DOHH2 (cell line): ENCODE data around the gene ACSF3.

ENCODE experiments used
- H3F3A ChIP-seq: fragments of 200-600 bp; sonication (generic), shearing (Covaris generic); 2 replicates; pipeline ENCODE4 v1.6.0; 2016; ENCODE audit warnings: antibody characterized with exemption, mild to moderate bottlenecking; ENCODE audit not compliant: control insufficient read depth, insufficient read depth
- H3K27ac ChIP-seq: fragments of 200-600 bp; sonication (generic); 2 replicates; pipeline ENCODE4 v1.5.1; 2014; ENCODE audit warnings: low read depth, mild to moderate bottlenecking, low read length, moderate library complexity
- H3K27me3 ChIP-seq: fragments of 200-600 bp; sonication (generic); 2 replicates; pipeline ENCODE4 v1.6.1; 2014; ENCODE audit warnings: mild to moderate bottlenecking, low read length, mixed read lengths; ENCODE audit not compliant: control insufficient read depth
- H3K36me3 ChIP-seq: fragments of 200-600 bp; sonication (generic); 2 replicates; pipeline ENCODE4 v1.6.1; 2014; ENCODE audit warnings: mild to moderate bottlenecking, low read length, moderate library complexity, mixed read lengths; ENCODE audit not compliant: control insufficient read depth
- H3K4me1 ChIP-seq: fragments of 200-600 bp; sonication (generic); 2 replicates; pipeline ENCODE4 v1.6.1; 2014; ENCODE audit warnings: mild to moderate bottlenecking, low read length, mixed read lengths; ENCODE audit not compliant: control insufficient read depth
- H3K4me2 ChIP-seq: fragments of 200-600 bp; sonication (generic); 2 replicates; pipeline ENCODE4 v1.6.0; 2014; ENCODE audit warnings: mild to moderate bottlenecking, low read length, moderate library complexity
- H3K4me3 ChIP-seq: fragments of 200-600 bp; sonication (generic); 2 replicates; pipeline ENCODE4 v1.5.1; 2014; ENCODE audit warnings: mild to moderate bottlenecking, low read length, mixed read lengths
- H3K79me2 ChIP-seq: fragments of 200-600 bp; sonication (generic); 2 replicates; pipeline ENCODE4 v1.6.1; 2014; ENCODE audit warnings: mild to moderate bottlenecking, low read length, mixed read lengths; ENCODE audit not compliant: control insufficient read depth
- H3K9me2 ChIP-seq: fragments of 200-600 bp; sonication (generic); replicated peaks from 2 replicates; pipeline ENCODE4 v1.6.1; 2014; ENCODE audit warnings: mild to moderate bottlenecking, low read length, mixed read lengths; ENCODE audit not compliant: control insufficient read depth
- H3K9me3 ChIP-seq: fragments of 200-600 bp; sonication (generic); 2 replicates; pipeline ENCODE4 v1.6.1; 2014; ENCODE audit warnings: antibody characterized with exemption, low read length, mixed read lengths; ENCODE audit not compliant: control insufficient read depth, insufficient read depth
- H4K20me1 ChIP-seq: fragments of 200-600 bp; sonication (generic); 2 replicates; pipeline ENCODE4 v1.6.0; 2014; ENCODE audit warnings: low read depth, mild to moderate bottlenecking, antibody characterized with exemption, low read length, moderate library complexity; ENCODE audit not compliant: control insufficient read depth, insufficient read depth
- CTCF ChIP-seq: fragments of 200-600 bp; sonication (generic); IDR thresholded peaks from one replicate; pipeline ENCODE4 v1.5.1; 2014; ENCODE audit warnings: antibody characterized with exemption, mild to moderate bottlenecking, low read depth, low read length; ENCODE audit not compliant: poor library complexity, severe bottlenecking
- EZH2phosphoT487 ChIP-seq: fragments of 200-600 bp; sonication (generic); IDR thresholded peaks from 2 replicates; pipeline ENCODE4 v1.6.1; 2017; ENCODE audit warnings: borderline replicate concordance, mild to moderate bottlenecking, antibody characterized with exemption, low read length, moderate library complexity, mixed read lengths

Gene ACSF3

GRCh38 chr16:89074803-89075688 is 18.6 kb upstream of the ACSF3 start:
- Histone ChIP-seq H4K20me1 (no peaks in the 10 kb centered on the region), H3K9me3 (peaks cover 40% of the 10 kb centered on the region), H3K9me2 (no peaks in the 10 kb centered on the region), H3F3A (peaks cover 14% of the 10 kb centered on the region), H3K79me2 (no peaks in the 10 kb centered on the region), H3K27ac (no peak overlapping the region), H3K4me2 (no peak overlapping the region), H3K36me3 (no peaks in the 10 kb centered on the region), H3K4me1 (no peaks in the 10 kb centered on the region), H3K4me3 (no peak overlapping the region), H3K27me3 (no peaks in the 10 kb centered on the region)
- TF ChIP-seq CTCF = no peak
- no peak for TF ChIP-seq EZH2phosphoT487

GRCh38 chr16:89076159-89076558 is 17.5 kb upstream of the ACSF3 start:
- Histone ChIP-seq H3K79me2 (no peaks in the 10 kb centered on the region), H3K4me3 (no peak overlapping the region), H3K36me3 (no peaks in the 10 kb centered on the region), H3K4me2 (no peak overlapping the region), H3K4me1 (no peaks in the 10 kb centered on the region), H3K9me2 (no peaks in the 10 kb centered on the region), H3F3A (peaks cover 14% of the 10 kb centered on the region), H3K9me3 (peaks cover 40% of the 10 kb centered on the region), H4K20me1 (no peaks in the 10 kb centered on the region), H3K27me3 (no peaks in the 10 kb centered on the region), H3K27ac (no peak overlapping the region)
- TF ChIP-seq EZH2phosphoT487 (no peak), CTCF (no peak)

- Histone ChIP-seq H3K79me2 (no peaks in the 10 kb centered on the region), H3F3A (peaks cover 14% of the 10 kb centered on the region), H3K36me3 (no peaks in the 10 kb centered on the region), H3K4me2 (no peak overlapping the region), H3K27me3 (no peaks in the 10 kb centered on the region), H3K27ac (no peak overlapping the region), H3K4me3 (no peak overlapping the region), H4K20me1 (no peaks in the 10 kb centered on the region), H3K9me3 (peaks cover 40% of the 10 kb centered on the region), H3K9me2 (no peaks in the 10 kb centered on the region), H3K4me1 (no peaks in the 10 kb centered on the region)
- TF ChIP-seq EZH2phosphoT487 = no peak
- TF ChIP-seq CTCF = no peak
These were observed 16.6 kb upstream of the ACSF3 start for GRCh38 chr16:89077076-89077475.
